Measurements from ENCODE around the gene GIGYF2.

- TF ChIP-seq CSRNP3 (CRISPR knock-in tag; IDR thresholded peaks at IDR 0.05) = no peak
- TF ChIP-seq POU6F1 (CRISPR knock-in tag; IDR thresholded peaks at IDR 0.05; ENCODE audit: borderline replicate concordance, low read depth) = no peak
- no peak for TF ChIP-seq TSHZ2 (CRISPR knock-in tag; IDR thresholded peaks at IDR 0.05)
These were observed 196.7 kb downstream of the GIGYF2 start for GRCh38 chr2:232893834-232894233.

Measured in SK-N-SH treated with all-trans-retinoic acid at 6 μM for 48 hours (cell line).